HG02885 (cell line): ENCODE measurements around the gene MGST2.

Experiments used
- ATAC-seq: cut with Tn5 transposase; IDR thresholded peaks from one replicate; pipeline ENCODE4 v1.9.1; 2021; ENCODE audit warnings: mild to moderate bottlenecking; ENCODE audit not compliant: unreplicated experiment, poor library complexity

Gene MGST2

GRCh38 chr4:139735381-139736273 lies 70.0 kb downstream of the MGST2 start:
- ATAC-seq: no peak

GRCh38 chr4:139736274-139736660 lies 70.6 kb downstream of the MGST2 start:
- ATAC-seq: no peak

DNA sequence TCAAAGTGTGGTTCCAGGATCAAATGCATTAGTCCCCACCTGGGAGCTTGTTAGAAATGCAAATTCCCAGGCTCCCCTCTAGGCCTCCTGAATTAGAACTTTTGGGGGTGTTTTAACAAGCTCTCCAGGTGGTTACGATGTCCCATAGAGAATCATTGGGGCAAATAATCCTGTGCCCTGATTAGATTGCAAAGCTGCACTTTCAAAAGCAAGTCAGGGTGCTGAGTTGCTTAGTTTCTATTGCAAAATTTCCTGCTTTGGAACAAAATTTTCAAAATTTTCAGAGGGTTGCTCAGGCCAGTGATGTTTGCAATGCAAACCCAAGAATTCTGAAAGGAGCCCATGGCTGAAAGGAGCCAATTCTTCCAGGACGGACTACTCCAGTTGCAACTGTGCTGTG lies 71.0 kb downstream of the MGST2 start:
- ATAC-seq: no peak

DNA sequence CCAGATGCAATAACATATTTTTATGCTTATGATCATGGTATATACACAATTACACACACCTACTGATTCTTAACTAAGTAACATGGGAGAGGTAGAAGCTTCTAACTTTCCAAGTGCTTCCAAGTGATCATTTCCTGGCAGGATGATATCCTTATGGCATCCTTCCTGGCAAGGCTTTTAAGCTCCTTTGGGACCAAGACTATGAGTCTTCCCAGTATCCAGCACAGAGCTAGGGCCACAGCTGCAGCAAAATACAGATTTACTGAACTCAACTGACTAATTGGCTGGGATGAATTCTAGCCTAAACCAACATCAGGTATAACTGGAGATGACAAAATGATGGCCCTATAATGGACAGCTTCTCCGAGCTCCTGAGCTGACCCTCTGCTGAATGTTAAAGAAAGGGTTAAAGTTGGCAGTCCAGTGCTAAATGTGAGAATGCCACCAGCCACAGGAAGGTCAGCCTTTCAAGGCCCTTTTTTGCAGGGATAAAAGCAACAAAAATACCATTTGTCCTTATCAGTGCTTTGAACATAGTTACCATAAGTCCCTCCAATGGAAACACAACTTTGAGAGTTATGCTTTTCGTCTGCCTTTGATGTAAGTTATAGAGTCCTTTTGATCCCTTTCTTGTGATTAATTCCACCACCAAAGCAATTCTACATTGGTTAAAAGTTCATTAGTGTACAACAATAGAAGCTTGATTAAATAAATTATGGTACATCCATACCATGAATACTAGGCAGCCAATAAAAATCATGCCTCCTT lies 73.4 kb downstream of the MGST2 start:
- no peak for ATAC-seq

DNA sequence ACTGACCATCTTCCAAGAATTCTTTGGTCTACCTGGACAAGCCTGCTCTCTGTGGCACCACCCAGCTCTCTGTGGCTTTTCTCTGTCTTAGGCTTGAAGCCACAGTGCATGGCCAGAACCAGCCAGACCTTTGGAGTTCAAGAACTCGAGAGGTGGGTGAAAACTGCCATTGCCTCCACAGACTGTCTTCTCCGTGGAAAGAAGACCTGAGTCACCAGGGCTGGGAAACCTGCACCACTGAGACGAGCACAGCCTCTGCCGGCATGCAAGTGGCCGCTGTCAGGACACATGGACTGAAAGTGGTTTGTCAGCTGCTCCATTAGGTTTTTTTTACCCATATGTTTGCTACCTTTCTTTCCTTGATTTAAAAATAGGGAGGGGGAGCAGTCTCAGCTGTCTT lies 74.5 kb downstream of the MGST2 start:
- ATAC-seq: no peak

DNA sequence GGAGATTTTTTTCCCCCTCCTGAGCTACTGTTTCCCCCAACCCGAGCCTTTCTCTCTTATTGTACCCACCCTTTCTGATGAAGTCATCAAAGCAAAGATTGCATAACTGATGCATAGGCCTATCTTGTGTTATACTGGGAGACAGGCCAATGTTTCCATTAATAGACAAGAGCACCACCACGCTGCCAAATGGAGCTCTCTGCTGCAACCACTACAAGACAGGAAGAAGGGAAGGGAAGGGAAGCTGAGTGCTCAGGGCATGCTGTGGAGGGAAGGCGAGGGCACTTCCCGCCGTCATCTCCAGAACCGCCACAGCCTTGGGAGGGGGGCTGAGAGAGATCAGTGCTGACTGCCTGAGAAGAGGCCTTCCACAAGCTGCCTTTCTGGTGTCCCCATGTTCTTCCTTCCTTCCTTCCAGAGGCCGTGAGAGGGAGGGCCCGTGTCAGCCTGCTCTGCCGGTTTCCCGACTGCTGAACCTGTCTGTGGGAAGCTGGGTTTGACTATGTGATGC lies 75.0 kb downstream of the MGST2 start:
- no peak for ATAC-seq

GRCh38 chr4:139743027-139743426 lies 77.4 kb downstream of the MGST2 start:
- ATAC-seq: no peak

GRCh38 chr4:139744232-139744631 lies 78.6 kb downstream of the MGST2 start:
- no peak for ATAC-seq

DNA sequence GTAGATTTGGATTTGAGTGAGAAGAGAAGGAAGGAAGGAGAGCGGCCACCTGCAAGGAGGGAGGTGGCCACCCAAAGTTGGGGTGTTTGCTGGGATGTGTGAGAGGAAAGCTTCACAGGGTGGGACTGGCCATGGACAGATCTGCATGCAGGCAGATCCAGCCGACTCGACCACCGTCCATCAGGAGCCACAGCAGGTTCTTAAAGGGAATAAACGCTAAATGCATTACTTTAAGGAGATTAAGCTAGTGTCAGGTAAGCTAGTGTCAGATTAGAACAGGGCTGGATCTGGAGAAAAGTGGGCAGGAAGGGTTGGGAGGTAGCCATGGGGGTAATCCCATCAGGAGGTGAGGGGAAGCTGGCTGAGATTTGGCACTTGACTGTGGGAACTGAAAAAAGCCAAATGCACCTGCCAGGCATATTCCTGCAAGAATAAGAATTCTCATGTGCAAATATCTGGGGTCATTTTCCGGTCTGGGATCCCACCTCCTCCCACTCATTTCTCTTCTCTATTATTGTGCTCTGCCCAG lies 79.6 kb downstream of the MGST2 start:
- ATAC-seq: no peak

- ATAC-seq: no peak
These were observed 81.0 kb downstream of the MGST2 start for GRCh38 chr4:139746431-139747171.

GRCh38 chr4:139749338-139749737 lies 83.7 kb downstream of the MGST2 start:
- ATAC-seq: no peak

GRCh38 chr4:139749835-139750498 lies 84.3 kb downstream of the MGST2 start:
- ATAC-seq: no peak

DNA sequence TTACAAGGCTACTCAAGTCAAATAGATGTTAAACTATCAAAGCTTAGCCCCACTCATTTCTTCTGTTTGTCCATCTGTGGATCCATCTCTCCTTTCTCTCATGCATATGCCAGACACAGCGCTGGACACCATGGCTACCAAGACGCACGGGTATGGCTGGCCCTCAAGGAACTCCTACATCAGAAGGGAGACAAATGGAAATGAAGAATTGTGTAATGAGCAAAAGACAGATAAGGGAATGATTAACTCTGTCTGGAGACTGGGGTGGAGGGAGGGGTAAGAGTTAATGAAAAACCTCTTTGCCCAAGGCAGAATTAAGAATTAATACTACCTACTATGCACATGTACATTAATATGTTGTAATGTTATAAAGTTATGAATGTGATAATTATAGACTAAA lies 88.1 kb downstream of the MGST2 start:
- ATAC-seq: no peak
